Prostate gland (tissue), 2 donors: ENCODE measurements around the gene HTR4.

ENCODE experiments used
- CTCF ChIP-seq, 4 experiments: fragments of 200-600 bp in 2 of 4; fragments of 450-650 bp in 2 of 4; sonication (generic) in 2 of 4; IDR thresholded peaks; 1 replicate in 3 of 4; 2 replicates in 1 of 4; pipeline ENCODE4 v1.5.1; 2016 to 2019; ENCODE audit warnings: antibody characterized with exemption in 4 of 4, mild to moderate bottlenecking in 2 of 4, moderate library complexity in 2 of 4
- POLR2A ChIP-seq: fragments of 450-650 bp; IDR thresholded peaks from one replicate; pipeline ENCODE4 v1.6.1; 2016; ENCODE audit warnings: antibody characterized with exemption, mild to moderate bottlenecking

- TF ChIP-seq CTCF (IDR thresholded peaks at IDR 0.05) (no peak), POLR2A (no peak)
Observed at GRCh38 chr5:148663509-148663908, 9.2 kb upstream of the HTR4 start.
